ENCODE data around the gene YJEFN3. TPM values are rescaled to one million over a fixed set of nuclear protein-coding genes. Genes with fewer than 3 reads are reported as not detected.

The YJEFN3 gene
- total RNA-seq, 1 donor from 2014 or later, result 6.6 TPM

DNA sequence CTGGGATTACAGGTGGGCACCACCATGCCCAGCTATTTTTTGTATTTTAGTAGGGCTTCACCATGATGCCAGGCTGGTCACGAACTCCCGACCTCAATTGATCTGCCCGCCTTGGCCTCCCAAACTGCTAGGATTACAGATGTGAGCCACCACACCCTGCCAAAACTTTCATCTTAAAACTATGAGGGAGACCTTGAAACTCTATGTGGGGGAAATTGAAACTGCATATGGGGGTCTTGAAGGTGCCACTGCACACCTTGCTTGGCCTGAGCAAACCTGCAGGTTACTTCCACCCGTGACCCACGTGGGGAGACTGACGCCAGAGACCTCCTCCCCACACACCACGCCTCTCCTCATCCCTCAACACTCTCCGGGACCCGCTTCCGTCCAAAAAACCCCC, 25.0 kb downstream of the YJEFN3 start:
- Histone ChIP-seq H3K36me3 (no peaks in the 10 kb centered on the region), H3K27me3 (ENCODE audit: low read depth) (peaks cover 18% of the 10 kb centered on the region), H3K9me3 (no peaks in the 10 kb centered on the region), H3K27ac (no peak overlapping the region), H3K4me1 (no peaks in the 10 kb centered on the region), H3K4me3 (no peak overlapping the region)
- intact Hi-C loops (cut with DNase I), result no loop called here
- TF ChIP-seq CTCF (IDR thresholded peaks at IDR 0.05), result no peak
- ATAC-seq (no peak), DNase-seq (no peak)

DNA sequence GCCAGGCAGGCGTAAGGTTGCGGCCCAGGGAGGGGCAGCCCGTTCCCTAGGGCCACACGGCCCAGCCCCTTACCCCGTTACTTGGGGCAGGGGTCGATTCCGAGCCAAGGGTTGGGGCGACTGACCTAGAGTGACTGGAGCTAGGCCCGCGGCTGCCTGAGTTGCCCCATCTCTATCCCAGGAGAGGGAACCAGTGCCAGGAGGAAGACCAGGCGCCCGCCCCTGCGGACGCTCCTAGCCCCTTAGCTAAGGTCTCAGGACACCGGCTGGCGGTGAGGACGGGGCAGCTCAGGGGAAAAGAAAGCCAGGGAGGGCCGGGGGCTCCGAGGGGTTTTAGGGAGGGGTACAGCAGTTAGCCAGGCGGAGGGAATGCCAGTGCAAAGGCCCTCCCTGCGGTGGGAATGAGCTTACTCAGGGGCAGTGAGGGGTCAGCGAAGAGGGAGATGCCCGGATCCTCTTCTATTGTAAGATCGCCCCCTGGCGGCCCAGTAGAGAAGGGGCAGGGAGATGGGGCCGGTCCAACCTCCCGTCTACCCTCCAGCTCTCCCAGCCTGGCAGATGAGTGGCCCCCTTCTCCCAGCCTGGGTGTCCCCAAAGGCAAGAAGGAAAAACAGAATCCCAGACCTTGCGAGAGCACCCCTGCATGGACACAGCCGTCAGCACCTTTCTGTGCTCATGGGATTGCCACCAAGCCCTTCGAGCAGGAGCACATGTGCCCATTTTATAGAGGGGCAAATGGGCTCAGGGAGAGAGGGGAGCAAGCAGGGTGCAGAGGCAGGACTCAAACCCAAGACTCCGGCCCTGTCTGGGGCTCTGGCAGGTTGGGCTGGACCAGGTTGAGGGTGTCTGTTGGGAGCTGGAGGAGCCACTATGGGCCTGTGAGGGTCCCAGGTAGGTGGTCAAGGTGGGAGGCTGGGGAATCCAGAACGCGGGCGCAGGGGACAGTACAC, 25.6 kb downstream of the YJEFN3 start:
- DNase-seq (peak; percentile 74), ATAC-seq (peak; percentile 68 to 72)
- peaks cover 18% of the 10 kb centered on the region for H3K27me3 ChIP-seq (ENCODE audit: low read depth)
- no peaks in the 10 kb centered on the region for H3K36me3 ChIP-seq
- no peaks in the 10 kb centered on the region for H3K9me3 ChIP-seq
- intact Hi-C loops (cut with DNase I), result no loop called here
- H3K4me1 ChIP-seq, result no peaks in the 10 kb centered on the region
- no peak overlapping the region for H3K27ac ChIP-seq
- peak; percentile 79 for TF ChIP-seq CTCF (IDR thresholded peaks at IDR 0.05)
- H3K4me3 ChIP-seq, result no peak overlapping the region

GRCh38 chr19:19558055-19558454, 29.3 kb downstream of the YJEFN3 start:
- ATAC-seq (no peak), DNase-seq (no peak)
- no peak overlapping the region for H3K4me3 ChIP-seq
- H3K27ac ChIP-seq, result no peak overlapping the region
- H3K4me1 ChIP-seq, result no peaks in the 10 kb centered on the region
- no peaks in the 10 kb centered on the region for H3K36me3 ChIP-seq
- intact Hi-C loops (cut with DNase I), result no loop called here
- no peaks in the 10 kb centered on the region for H3K9me3 ChIP-seq
- no peak for TF ChIP-seq CTCF (IDR thresholded peaks at IDR 0.05)
- H3K27me3 ChIP-seq (ENCODE audit: low read depth), result peaks cover 9% of the 10 kb centered on the region

DNA sequence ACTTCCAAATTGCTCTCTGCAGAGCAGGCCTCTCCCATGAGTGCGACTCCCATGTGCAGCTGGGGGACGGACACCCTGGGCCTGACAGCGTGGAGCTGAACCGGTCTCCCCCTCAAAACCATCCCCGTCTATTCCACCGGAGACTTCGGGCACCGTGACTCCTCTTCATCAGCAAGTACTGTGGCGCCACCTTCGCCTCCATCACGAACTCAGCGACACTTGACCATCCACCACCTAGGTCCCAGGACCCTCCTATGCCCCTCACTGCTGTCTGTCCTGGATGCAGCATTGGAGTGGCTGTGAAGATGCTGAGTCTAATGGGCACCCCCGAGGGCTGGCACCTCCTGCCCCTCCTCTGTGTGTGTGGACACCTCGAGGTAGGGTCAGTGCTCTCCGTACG, 29.9 kb downstream of the YJEFN3 start:
- ATAC-seq, result no peak
- no peak overlapping the region for H3K4me3 ChIP-seq
- H3K4me1 ChIP-seq, result no peaks in the 10 kb centered on the region
- peaks cover 9% of the 10 kb centered on the region for H3K27me3 ChIP-seq (ENCODE audit: low read depth)
- no peak for TF ChIP-seq CTCF (IDR thresholded peaks at IDR 0.05)
- H3K27ac ChIP-seq, result no peak overlapping the region
- intact Hi-C loops (cut with DNase I), result no loop called here
- no peaks in the 10 kb centered on the region for H3K36me3 ChIP-seq
- DNase-seq, result no peak
- H3K9me3 ChIP-seq, result no peaks in the 10 kb centered on the region

GRCh38 chr19:19559931-19560330, 31.2 kb downstream of the YJEFN3 start:
- H3K4me3 ChIP-seq, result no peak overlapping the region
- intact Hi-C loops (cut with DNase I), result no loop called here
- no peaks in the 10 kb centered on the region for H3K36me3 ChIP-seq
- DNase-seq, result no peak
- peaks cover 4% of the 10 kb centered on the region for H3K27me3 ChIP-seq (ENCODE audit: low read depth)
- no peak for TF ChIP-seq CTCF (IDR thresholded peaks at IDR 0.05)
- no peak overlapping the region for H3K27ac ChIP-seq
- no peak for ATAC-seq
- H3K4me1 ChIP-seq, result no peaks in the 10 kb centered on the region
- H3K9me3 ChIP-seq, result no peaks in the 10 kb centered on the region
